NB4 (cell line): ENCODE results near the gene STARD3.

Source experiments
- DNase-seq: peaks from one replicate; pipeline ENCODE4 v3.0.0; 2010; ENCODE audit warnings: low read depth
- H3K4me3 ChIP-seq: one replicate; pipeline ENCODE4 v1.5.1; 2011; ENCODE audit warnings: mild to moderate bottlenecking, low read depth, low read length, moderate library complexity
- MYC ChIP-seq: IDR thresholded peaks from 2 replicates; pipeline ENCODE4 v1.6.1; 2011; ENCODE audit warnings: low read depth, low read length
- POLR2A ChIP-seq: IDR thresholded peaks from 2 replicates; pipeline ENCODE4 v1.6.1; 2011; ENCODE audit warnings: mild to moderate bottlenecking; ENCODE audit not compliant: insufficient read length; ENCODE audit errors: extremely low read depth
- TF ChIP-seq, protein P1 (sequence below): IDR thresholded peaks from 2 replicates; pipeline ENCODE4 v1.6.1; 2011; ENCODE audit warnings: low read depth, low read length
- TF ChIP-seq, protein P2 (sequence below): IDR thresholded peaks from one replicate; pipeline ENCODE4 v1.5.1; 2012; ENCODE audit warnings: low read depth, low read length

Gene STARD3

GRCh38 chr17:39639043-39639442, 2.1 kb downstream of the STARD3 start:
- TF ChIP-seq, protein P1, sequence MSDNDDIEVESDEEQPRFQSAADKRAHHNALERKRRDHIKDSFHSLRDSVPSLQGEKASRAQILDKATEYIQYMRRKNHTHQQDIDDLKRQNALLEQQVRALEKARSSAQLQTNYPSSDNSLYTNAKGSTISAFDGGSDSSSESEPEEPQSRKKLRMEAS = no peak
- TF ChIP-seq MYC = no peak
- TF ChIP-seq, protein P2, sequence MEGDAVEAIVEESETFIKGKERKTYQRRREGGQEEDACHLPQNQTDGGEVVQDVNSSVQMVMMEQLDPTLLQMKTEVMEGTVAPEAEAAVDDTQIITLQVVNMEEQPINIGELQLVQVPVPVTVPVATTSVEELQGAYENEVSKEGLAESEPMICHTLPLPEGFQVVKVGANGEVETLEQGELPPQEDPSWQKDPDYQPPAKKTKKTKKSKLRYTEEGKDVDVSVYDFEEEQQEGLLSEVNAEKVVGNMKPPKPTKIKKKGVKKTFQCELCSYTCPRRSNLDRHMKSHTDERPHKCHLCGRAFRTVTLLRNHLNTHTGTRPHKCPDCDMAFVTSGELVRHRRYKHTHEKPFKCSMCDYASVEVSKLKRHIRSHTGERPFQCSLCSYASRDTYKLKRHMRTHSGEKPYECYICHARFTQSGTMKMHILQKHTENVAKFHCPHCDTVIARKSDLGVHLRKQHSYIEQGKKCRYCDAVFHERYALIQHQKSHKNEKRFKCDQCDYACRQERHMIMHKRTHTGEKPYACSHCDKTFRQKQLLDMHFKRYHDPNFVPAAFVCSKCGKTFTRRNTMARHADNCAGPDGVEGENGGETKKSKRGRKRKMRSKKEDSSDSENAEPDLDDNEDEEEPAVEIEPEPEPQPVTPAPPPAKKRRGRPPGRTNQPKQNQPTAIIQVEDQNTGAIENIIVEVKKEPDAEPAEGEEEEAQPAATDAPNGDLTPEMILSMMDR = no peak
- no peak for TF ChIP-seq POLR2A
- no peak overlapping the region for H3K4me3 ChIP-seq
- no peak for DNase-seq

DNA sequence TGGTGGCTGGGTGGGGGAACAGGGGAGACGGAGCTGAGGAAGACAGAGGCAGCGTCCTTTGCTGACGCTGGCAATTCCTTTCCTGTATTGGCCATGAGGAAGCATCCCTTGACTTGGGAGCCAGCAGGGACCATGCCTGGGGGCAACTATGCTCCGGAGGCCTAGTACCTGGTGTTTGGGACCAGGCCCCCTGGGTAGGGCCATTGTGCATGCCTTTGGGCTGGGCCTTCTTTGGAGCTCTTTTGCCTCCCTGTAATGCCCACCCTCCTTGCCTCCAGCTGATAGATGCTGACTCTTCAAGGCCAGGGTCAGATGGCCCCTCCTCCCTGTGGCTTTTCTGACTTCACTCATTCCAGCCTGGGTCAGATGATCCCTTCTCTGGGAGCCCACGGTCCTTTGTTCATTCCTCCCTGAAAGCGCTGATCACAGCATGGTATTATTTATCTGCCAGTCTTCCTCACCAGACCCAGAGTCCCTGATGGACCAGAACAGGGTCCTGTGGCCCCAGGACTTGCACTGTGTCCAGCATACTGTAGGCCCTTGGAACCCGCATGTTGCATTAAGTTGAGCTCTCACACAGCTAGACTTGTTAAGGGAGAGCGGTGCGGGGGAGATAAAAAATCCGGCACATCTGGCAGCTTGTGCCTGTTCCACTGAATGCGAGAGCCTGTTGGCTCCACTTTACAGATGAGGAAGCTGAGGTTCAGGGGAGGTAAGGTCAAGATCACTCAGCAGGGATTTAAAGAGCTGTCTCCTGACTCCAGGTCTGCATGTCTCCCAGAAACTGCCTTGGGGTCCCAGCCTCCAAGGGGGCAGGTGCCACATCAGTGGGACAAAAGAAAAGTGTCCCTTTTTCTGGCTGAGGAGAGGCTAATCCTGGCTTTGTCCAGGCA, 2.9 kb downstream of the STARD3 start:
- TF ChIP-seq, protein P2 = no peak
- TF ChIP-seq, protein P1 = no peak
- TF ChIP-seq MYC (no peak), POLR2A (no peak)
- H3K4me3 ChIP-seq = no peak overlapping the region
- DNase-seq = no peak

- TF ChIP-seq POLR2A (no peak), MYC (no peak)
- TF ChIP-seq, protein P1 = no peak
- TF ChIP-seq, protein P2 = no peak
- DNase-seq = no peak
- H3K4me3 ChIP-seq = no peak overlapping the region
These were observed 3.7 kb downstream of the STARD3 start for GRCh38 chr17:39640591-39641031.

- DNase-seq = no peak
- H3K4me3 ChIP-seq = no peak overlapping the region
- TF ChIP-seq, protein P1 = no peak
- TF ChIP-seq POLR2A (no peak), MYC (no peak)
- TF ChIP-seq, protein P2 = no peak
These were observed 4.2 kb downstream of the STARD3 start for GRCh38 chr17:39641097-39641496.

DNA sequence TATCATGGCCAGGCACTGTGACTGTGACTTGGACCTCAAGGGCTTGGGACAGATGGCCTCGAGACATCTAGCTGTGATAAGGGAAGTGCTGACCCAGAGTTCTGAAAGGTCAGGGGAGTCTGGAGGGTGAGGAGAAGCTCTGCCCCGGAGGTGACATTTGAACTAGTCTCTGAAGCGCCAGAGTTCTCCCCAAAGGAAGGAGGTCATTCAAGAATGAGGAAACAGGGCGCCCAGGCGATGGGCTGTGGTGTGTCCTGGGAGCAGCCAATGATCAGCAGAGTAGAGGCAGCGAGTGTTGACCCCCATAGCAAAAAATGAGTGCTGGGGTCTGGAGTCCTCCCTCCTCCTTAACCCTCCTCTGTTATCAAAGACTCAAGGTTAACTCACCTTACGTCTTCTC, 4.9 kb downstream of the STARD3 start:
- DNase-seq = no peak
- no peak for TF ChIP-seq POLR2A
- TF ChIP-seq MYC = no peak
- TF ChIP-seq, protein P2 = no peak
- TF ChIP-seq, protein P1 = no peak

More for the DNA sequence above, 4.9 kb downstream of the STARD3 start:
- H3K4me3 ChIP-seq = no peak overlapping the region
